Testis (tissue), 5 donors: Measurements from ENCODE around the gene CENPT. TPM values are rescaled to one million over a fixed set of nuclear protein-coding genes. Genes with fewer than 3 reads are reported as not detected.

Experiments
- DNase-seq: peaks from one replicate; pipeline ENCODE4 v3.0.0-alpha.2; 2019
- H3K27ac ChIP-seq, 2 donors: fragments of 200-600 bp; sonication (generic); one replicate each; pipeline ENCODE4 v1.5.1; 2019
- H3K27me3 ChIP-seq: fragments of 200-600 bp; sonication (generic); one replicate; pipeline ENCODE4 v1.5.1; 2019
- H3K36me3 ChIP-seq: fragments of 200-600 bp; sonication (generic); one replicate; pipeline ENCODE4 v1.5.1; 2017; ENCODE audit warnings: low read depth; ENCODE audit errors: missing control alignments
- H3K4me1 ChIP-seq: fragments of 200-600 bp; sonication (generic); one replicate; pipeline ENCODE4 v1.5.1; 2019
- H3K4me3 ChIP-seq, 2 donors: fragments of 200-600 bp; sonication (generic); one replicate each; pipeline ENCODE4 v1.5.1; 2017 to 2019
- H3K9me3 ChIP-seq: fragments of 200-600 bp; sonication (generic); one replicate; pipeline ENCODE4 v1.5.1; 2017
- CTCF ChIP-seq, 3 experiments: fragments of 450-650 bp in 2 of 3; fragments of 200-600 bp in 1 of 3; sonication (generic) in 1 of 3; IDR thresholded peaks; one replicate each; pipeline ENCODE4 v1.5.1; 2016 to 2019; ENCODE audit warnings: antibody characterized with exemption in 3 of 3, mild to moderate bottlenecking in 2 of 3, moderate library complexity in 1 of 3
- POLR2A ChIP-seq: fragments of 450-650 bp; IDR thresholded peaks from one replicate; pipeline ENCODE4 v1.6.1; 2017; ENCODE audit warnings: antibody characterized with exemption, mild to moderate bottlenecking, moderate library complexity
- WGBS, 2 donors: methylation state at CpG; one replicate each; pipeline ENCODE4 v1.1.5; 2018; 5-methylcytosine and 5-hydroxymethylcytosine counted together
- intact Hi-C: fragments of 100-400 bp; cut with DNase I; formaldehyde crosslinking; loops from one replicate; pipeline ENCODE4 v1.15.1; 2023; ENCODE audit warnings: low total_unique reads
- long read RNA-seq, 2 donors: transcript quantifications; one replicate each; lab custom pipeline, GENCODE V29; 2026
- polyA plus RNA-seq: library from polyadenylated mRNA; stranded (reverse); fragments of 350-450 nt; fragmentation: Illumina TruSeq; extraction: RNeasy Lipid Tissue Mini Kit (QIAGEN cat#74804); gene quantifications from one replicate; pipeline ENCODE4 v1.2.3, GENCODE V29; 2014; ENCODE audit warnings: low read depth, low replicate concordance; ENCODE audit not compliant: insufficient read depth
- total RNA-seq, 2 donors: library from RNA; depleted of rRNA; stranded (reverse); fragments of >200 nt; gene quantifications; one replicate each; pipeline ENCODE4 v1.2.3, GENCODE V29; 2016

The CENPT gene
- total RNA-seq (100 to 1,000 TPM; 115 to 154 TPM), polyA plus RNA-seq (108 TPM)
- long read RNA-seq, donor 1, partial matches to known transcripts, result 5 of 8 reads
- long read RNA-seq, donor 1, other reads (novel, unspliced or antisense), result 0 of 8 reads
- long read RNA-seq, donor 2, partial matches to known transcripts, result 0 of 2 reads
- long read RNA-seq, donor 2, other reads (novel, unspliced or antisense), result 0 of 2 reads

- H3K9me3 ChIP-seq, result no peaks in the 10 kb centered on the region
- peak within 1 kb of the TSS; percentile 89 to 99 for H3K27ac ChIP-seq
- TF ChIP-seq CTCF (IDR thresholded peaks at IDR 0.05) (no peak), POLR2A (no peak)
- intact Hi-C loops, result no loop called here
- no peaks in the 10 kb centered on the region for H3K27me3 ChIP-seq
- WGBS, 2 donors, result 0 to 1% methylated on average over 2 to 36 of the region's 62 CpGs
- H3K4me1 ChIP-seq, result peaks cover 47% of the 10 kb centered on the region
- H3K36me3 ChIP-seq, result no peaks in the 10 kb centered on the region
- H3K4me3 ChIP-seq, result peak within 1 kb of the TSS; percentile 88
- DNase-seq, result peak; percentile 70
Observed at GRCh38 chr16:67847064-67847861, at the start of gene CENPT. Gene CENPT, minus strand, starts transcription at chr16:67847693. Its CDS starts 13,834 bp downstream, at chr16:67833859.

GRCh38 chr16:67897231-67897630 lies 49.7 kb upstream of the CENPT start:
- intact Hi-C loops, result no loop called here
- DNase-seq, result peak; percentile 33
- Histone ChIP-seq H3K4me1 (peaks cover 15% of the 10 kb centered on the region), H3K27me3 (no peaks in the 10 kb centered on the region), H3K36me3 (no peaks in the 10 kb centered on the region), H3K9me3 (no peaks in the 10 kb centered on the region), H3K27ac (peak overlapping the region in 1 of 2 donors; percentile 27), H3K4me3 (no peak overlapping the region)
- WGBS, 2 donors, result 71 to 75% methylated on average over 3 of the region's 3 CpGs
- TF ChIP-seq POLR2A, result no peak
- no peak for TF ChIP-seq CTCF (IDR thresholded peaks at IDR 0.05)

GRCh38 chr16:67893743-67894399 lies 46.4 kb upstream of the CENPT start:
- TF ChIP-seq POLR2A, result no peak
- no peak for TF ChIP-seq CTCF (IDR thresholded peaks at IDR 0.05)
- H3K27ac ChIP-seq, result peak overlapping the region; percentile 93 to 94
- H3K9me3 ChIP-seq, result no peaks in the 10 kb centered on the region
- WGBS, 2 donors, result 4 to 11% methylated on average over 12 to 14 of the region's 14 CpGs
- peaks cover 18% of the 10 kb centered on the region for H3K4me1 ChIP-seq
- no peaks in the 10 kb centered on the region for H3K36me3 ChIP-seq
- H3K27me3 ChIP-seq, result no peaks in the 10 kb centered on the region
- intact Hi-C loops, result no loop called here
- DNase-seq, result no peak
- peak overlapping the region; percentile 90 to 96 for H3K4me3 ChIP-seq

- H3K4me1 ChIP-seq, result peaks cover 18% of the 10 kb centered on the region
- H3K36me3 ChIP-seq, result no peaks in the 10 kb centered on the region
- 1% methylated on average over 14 to 31 of the region's 90 CpGs for WGBS, 2 donors
- intact Hi-C loops, result no loop called here
- H3K4me3 ChIP-seq, result peak within 1 kb of the TSS; percentile 90 to 96
- DNase-seq, result peak; percentile 98
- no peaks in the 10 kb centered on the region for H3K9me3 ChIP-seq
- TF ChIP-seq CTCF (IDR thresholded peaks at IDR 0.05), result no peak
- peak; percentile 20 for TF ChIP-seq POLR2A
- H3K27ac ChIP-seq, result peak within 1 kb of the TSS; percentile 93 to 94
- no peaks in the 10 kb centered on the region for H3K27me3 ChIP-seq
Observed at GRCh38 chr16:67892899-67893742, 45.6 kb upstream of the CENPT start, which contains the start of gene PSKH1. Gene PSKH1, plus strand, starts transcription at chr16:67893254. Its CDS starts 15,496 bp downstream, at chr16:67908750.
